Transverse colon (tissue), 4 donors: ENCODE measurements around the gene GLIS2. TPM values are rescaled to one million over a fixed set of nuclear protein-coding genes. Genes with fewer than 3 reads are reported as not detected.

Experiments used
- DNase-seq: peaks from one replicate; pipeline ENCODE4 v3.0.0-alpha.2; 2019
- H3K27ac ChIP-seq, 4 donors: fragments of 200-600 bp; sonication (generic); 2 replicates each; pipeline ENCODE4 v1.5.1; 2016 to 2018; ENCODE audit warnings: inconsistent platforms in 4 of 4
- H3K27me3 ChIP-seq: fragments of 200-600 bp; sonication (generic); 2 replicates; pipeline ENCODE4 v1.5.1; 2017; ENCODE audit warnings: inconsistent platforms
- H3K36me3 ChIP-seq, 4 donors: fragments of 200-600 bp; sonication (generic); 2 replicates each; pipeline ENCODE4 v1.5.1; 2017 to 2019; ENCODE audit warnings: inconsistent platforms in 4 of 4
- H3K4me1 ChIP-seq, 4 donors: fragments of 200-600 bp; sonication (generic); 2 replicates each; pipeline ENCODE4 v1.5.1; 2017 to 2020; ENCODE audit warnings: inconsistent platforms in 4 of 4
- H3K4me3 ChIP-seq, 4 donors: fragments of 200-600 bp; sonication (generic); 1 replicate in 1 of 4; 2 replicates in 3 of 4; pipeline versions ENCODE4 v1.5.1 to v1.6.1; 2017 to 2019; ENCODE audit warnings: inconsistent platforms in 4 of 4
- H3K9me3 ChIP-seq, 2 donors: fragments of 200-600 bp; sonication (generic); 2 replicates each; pipeline ENCODE4 v1.5.1; 2017 to 2019; ENCODE audit warnings: inconsistent platforms in 2 of 2
- CTCF ChIP-seq, 5 experiments: fragments of 200-600 bp in 3 of 5; fragments of 450-650 bp in 2 of 5; sonication (generic) in 3 of 5; IDR thresholded peaks; 1 replicate in 2 of 5; 2 replicates in 3 of 5; pipeline ENCODE4 v1.5.1; 2016 to 2017; ENCODE audit warnings: antibody characterized with exemption in 5 of 5, inconsistent platforms in 3 of 5, mild to moderate bottlenecking in 2 of 5, moderate library complexity in 1 of 5
- EP300 ChIP-seq: sonication (generic); formaldehyde crosslinking; IDR thresholded peaks from one replicate; pipeline ENCODE4 v1.6.1; 2017; ENCODE audit warnings: antibody characterized with exemption, low read depth
- POLR2A ChIP-seq: fragments of 450-650 bp; IDR thresholded peaks from one replicate; pipeline ENCODE4 v1.6.1; 2016; ENCODE audit warnings: antibody characterized with exemption, mild to moderate bottlenecking, moderate library complexity
- POLR2AphosphoS5 ChIP-seq, 3 donors: sonication (generic); formaldehyde crosslinking; IDR thresholded peaks; one replicate each; pipeline ENCODE4 v1.6.1; 2016; ENCODE audit warnings: antibody characterized with exemption in 3 of 3
- WGBS, 2 donors: methylation state at CpG; one replicate each; pipeline ENCODE4 v1.1.5; 2018; ENCODE audit warnings: low coverage in 1 of 2; 5-methylcytosine and 5-hydroxymethylcytosine counted together
- in situ Hi-C, 4 donors: fragments of 200-750 bp; cut with MboI; loops; one replicate each; pipeline versions ENCODE4 v1.15.0 to v1.15.1; 2017; ENCODE audit warnings: low sequenced_read_pairs in 3 of 4, low pct_ligation_motif_present in 1 of 4, low pct_unique_long_range_greater_than_20kb in 1 of 4
- intact Hi-C: fragments of 100-400 bp; cut with DNase I; formaldehyde crosslinking; loops from one replicate; pipeline ENCODE4 v1.15.1; 2023; ENCODE audit warnings: low total_unique reads
- total RNA-seq, 4 donors: library from RNA; depleted of rRNA; stranded (reverse); fragments of >200 nt; gene quantifications; one replicate each; pipeline ENCODE4 v1.1.0, GENCODE V29; 2016

Gene GLIS2
- total RNA-seq, 4 donors from 2014 or later = 0.68 to 5.0 (median 1.8) TPM

- Histone ChIP-seq H3K27me3 (no peaks in the 10 kb centered on the region), H3K36me3 (no peaks in the 10 kb centered on the region), H3K27ac (peak within 1 kb of the TSS; percentile 87 to 94 (median 93)), H3K4me1 (peaks cover 0 to 22% (median 16%) of the 10 kb centered on the region in 4 donors), H3K9me3 (no peaks in the 10 kb centered on the region), H3K4me3 (peak within 1 kb of the TSS; percentile 82 to 100 (median 88))
- in situ Hi-C loops = loop anchor here in 2 of 4 donors (10.0 kb wide), 2 partner anchors 54 to 64 kb away; partner anchors contain the start of gene CORO7 (in 1 of the 2)
- TF ChIP-seq POLR2AphosphoS5 (IDR thresholded peaks at IDR 0.05) (peak; percentile 71 to 76 (median 72)), CTCF (IDR thresholded peaks at IDR 0.05) (no peak), POLR2A (peak; percentile 49), EP300 (no peak)
- intact Hi-C loops = loop anchor here (10.0 kb wide), 1 partner anchor 744 kb away; the partner anchor contains the start of gene EEF2KMT
- DNase-seq = peak; percentile 99
- 0% methylated on average over 3 to 26 of the region's 81 CpGs for WGBS, 2 donors
Observed at GRCh38 chr16:4350787-4351659, 35.2 kb downstream of the GLIS2 start, which contains the start of gene PAM16. TSS of gene PAM16 (minus strand) at chr16:4351321. CDS start at chr16:4351234, 87 bp downstream.

- Histone ChIP-seq H3K27ac (peak overlapping the region in 2 of 4 donors; percentile 93), H3K9me3 (no peaks in the 10 kb centered on the region), H3K27me3 (no peaks in the 10 kb centered on the region), H3K4me1 (peaks cover 0 to 17% (median 15%) of the 10 kb centered on the region in 4 donors), H3K4me3 (no peak overlapping the region), H3K36me3 (no peaks in the 10 kb centered on the region)
- in situ Hi-C loops = loop anchor here in 2 of 4 donors (10.0 kb wide), 2 partner anchors 53 to 63 kb away; partner anchors contain the start of gene CORO7 (in 1 of the 2)
- no peak for DNase-seq
- intact Hi-C loops = loop anchor here (10.0 kb wide), 1 partner anchor 743 kb away; the partner anchor contains the start of gene EEF2KMT
- TF ChIP-seq POLR2A (no peak), EP300 (no peak), POLR2AphosphoS5 (IDR thresholded peaks at IDR 0.05) (no peak), CTCF (IDR thresholded peaks at IDR 0.05) (no peak)
- 83 to 100% methylated on average over 1 to 7 of the region's 7 CpGs for WGBS, 2 donors
Observed at GRCh38 chr16:4351880-4352279, 36.0 kb downstream of the GLIS2 start.

GRCh38 chr16:4352843-4353242, 37.0 kb downstream of the GLIS2 start:
- WGBS, 2 donors = 80 to 89% methylated on average over 1 to 5 of the region's 5 CpGs
- TF ChIP-seq POLR2A (no peak), POLR2AphosphoS5 (IDR thresholded peaks at IDR 0.05) (no peak), EP300 (no peak), CTCF (IDR thresholded peaks at IDR 0.05) (no peak)
- Histone ChIP-seq H3K27me3 (no peaks in the 10 kb centered on the region), H3K36me3 (no peaks in the 10 kb centered on the region), H3K4me1 (peaks cover 0 to 17% (median 15%) of the 10 kb centered on the region in 4 donors), H3K27ac (no peak overlapping the region), H3K9me3 (no peaks in the 10 kb centered on the region), H3K4me3 (no peak overlapping the region)
- no peak for DNase-seq
- in situ Hi-C loops (loop anchor here in 2 of 4 donors (10.0 kb wide), 2 partner anchors 52 to 62 kb away; partner anchors contain the start of gene CORO7 (in 1 of the 2)), intact Hi-C loops (loop anchor here (10.0 kb wide), 1 partner anchor 742 kb away; the partner anchor contains the start of gene EEF2KMT)

GRCh38 chr16:4353675-4354074, 37.8 kb downstream of the GLIS2 start:
- in situ Hi-C loops = loop anchor here in 2 of 4 donors (10.0 kb wide), 2 partner anchors 51 to 61 kb away; partner anchors contain the start of gene CORO7 (in 1 of the 2)
- no peaks in the 10 kb centered on the region for H3K9me3 ChIP-seq
- DNase-seq = no peak
- intact Hi-C loops = loop anchor here (10.0 kb wide), 1 partner anchor 741 kb away; the partner anchor contains the start of gene EEF2KMT
- H3K27me3 ChIP-seq = no peaks in the 10 kb centered on the region
- WGBS, 2 donors = 94 to 95% methylated on average over 3 to 4 of the region's 4 CpGs
- H3K36me3 ChIP-seq = no peaks in the 10 kb centered on the region
- no peak for TF ChIP-seq EP300
- no peak for TF ChIP-seq CTCF (IDR thresholded peaks at IDR 0.05)
- H3K27ac ChIP-seq = no peak overlapping the region
- H3K4me3 ChIP-seq = no peak overlapping the region
- peaks cover 0 to 17% (median 15%) of the 10 kb centered on the region in 4 donors for H3K4me1 ChIP-seq
